ENCODE data around the gene ABCA6. TPM values are rescaled to one million over a fixed set of nuclear protein-coding genes. Genes with fewer than 3 reads are reported as not detected.

ABCA6 gene
- total and polyA plus RNA-seq, 10 of the 15 experiments (the other 5 are each of a cell fraction or from before 2014, with no cell fraction given), result 6.8 to 36.9 (median 12.6) TPM

- Histone ChIP-seq H4K20me1 (ENCODE audit: control insufficient read depth, insufficient read depth) (no peaks in the 10 kb centered on the region), H3K4me1 (ENCODE audit: control insufficient read depth, insufficient read depth, low read length) (no peaks in the 10 kb centered on the region), H3K4me2 (ENCODE audit: control insufficient read depth, insufficient read depth) (no peak overlapping the region), H3K27me3 (replicated peaks in 1 of 2; ENCODE audit: control insufficient read depth in 2 of 2, insufficient read depth in 2 of 2, low read length in 1 of 2) (no peaks in the 10 kb centered on the region), H3K4me3 (no peak overlapping the region), H3K9me3 (replicated peaks; ENCODE audit: control insufficient read depth, insufficient read depth, low read length) (no peaks in the 10 kb centered on the region), H3K36me3 (ENCODE audit: control insufficient read depth in 2 of 2, insufficient read depth in 2 of 2, low read length in 1 of 2) (no peaks in the 10 kb centered on the region), H2AFZ (ENCODE audit: control insufficient read depth, low read depth, low read length) (no peak overlapping the region), H3K27ac (ENCODE audit: control insufficient read depth, insufficient read depth) (no peak overlapping the region), H3K9ac (ENCODE audit: control insufficient read depth, insufficient read depth, low read length) (no peak overlapping the region), H3K79me2 (ENCODE audit: control insufficient read depth, insufficient read depth, low read length) (no peaks in the 10 kb centered on the region)
- intact Hi-C loops (cut with micrococcal nuclease; ENCODE audit: unreplicated experiment) (no loop called here), in situ Hi-C loops (cut with MboI) (no loop called here)
- ATAC-seq (no peak), FAIRE-seq (no peak), DNase-seq (ENCODE audit: low read depth, low spot score) (no peak)
- WGBS (ENCODE audit: insufficient coverage, insufficient replicate concordance, low lambda C conversion rate, missing lambda C conversion rate), result 41% methylated on average over 3 of the region's 3 CpGs
- RAD21 ChIA-PET (ENCODE audit: unreplicated experiment), result no interaction called here
- TF ChIP-seq TARDBP (IDR thresholded peaks at IDR 0.05; ENCODE audit: borderline replicate concordance), result no peak
- TF ChIP-seq FOXM1 (IDR thresholded peaks at IDR 0.05; ENCODE audit: low read depth, low read length), result no peak
- TF ChIP-seq, protein P1, sequence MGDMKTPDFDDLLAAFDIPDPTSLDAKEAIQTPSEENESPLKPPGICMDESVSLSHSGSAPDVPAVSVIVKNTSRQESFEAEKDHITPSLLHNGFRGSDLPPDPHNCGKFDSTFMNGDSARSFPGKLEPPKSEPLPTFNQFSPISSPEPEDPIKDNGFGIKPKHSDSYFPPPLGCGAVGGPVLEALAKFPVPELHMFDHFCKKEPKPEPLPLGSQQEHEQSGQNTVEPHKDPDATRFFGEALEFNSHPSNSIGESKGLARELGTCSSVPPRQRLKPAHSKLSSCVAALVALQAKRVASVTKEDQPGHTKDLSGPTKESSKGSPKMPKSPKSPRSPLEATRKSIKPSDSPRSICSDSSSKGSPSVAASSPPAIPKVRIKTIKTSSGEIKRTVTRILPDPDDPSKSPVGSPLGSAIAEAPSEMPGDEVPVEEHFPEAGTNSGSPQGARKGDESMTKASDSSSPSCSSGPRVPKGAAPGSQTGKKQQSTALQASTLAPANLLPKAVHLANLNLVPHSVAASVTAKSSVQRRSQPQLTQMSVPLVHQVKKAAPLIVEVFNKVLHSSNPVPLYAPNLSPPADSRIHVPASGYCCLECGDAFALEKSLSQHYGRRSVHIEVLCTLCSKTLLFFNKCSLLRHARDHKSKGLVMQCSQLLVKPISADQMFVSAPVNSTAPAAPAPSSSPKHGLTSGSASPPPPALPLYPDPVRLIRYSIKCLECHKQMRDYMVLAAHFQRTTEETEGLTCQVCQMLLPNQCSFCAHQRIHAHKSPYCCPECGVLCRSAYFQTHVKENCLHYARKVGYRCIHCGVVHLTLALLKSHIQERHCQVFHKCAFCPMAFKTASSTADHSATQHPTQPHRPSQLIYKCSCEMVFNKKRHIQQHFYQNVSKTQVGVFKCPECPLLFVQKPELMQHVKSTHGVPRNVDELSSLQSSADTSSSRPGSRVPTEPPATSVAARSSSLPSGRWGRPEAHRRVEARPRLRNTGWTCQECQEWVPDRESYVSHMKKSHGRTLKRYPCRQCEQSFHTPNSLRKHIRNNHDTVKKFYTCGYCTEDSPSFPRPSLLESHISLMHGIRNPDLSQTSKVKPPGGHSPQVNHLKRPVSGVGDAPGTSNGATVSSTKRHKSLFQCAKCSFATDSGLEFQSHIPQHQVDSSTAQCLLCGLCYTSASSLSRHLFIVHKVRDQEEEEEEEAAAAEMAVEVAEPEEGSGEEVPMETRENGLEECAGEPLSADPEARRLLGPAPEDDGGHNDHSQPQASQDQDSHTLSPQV (IDR thresholded peaks at IDR 0.05), result no peak
- no peak for TF ChIP-seq ZZZ3 (IDR thresholded peaks at IDR 0.05; ENCODE audit: control insufficient read depth, insufficient read length, low read depth)
- no peak for TF ChIP-seq BACH1 (IDR thresholded peaks at IDR 0.05; ENCODE audit: borderline replicate concordance)
- TF ChIP-seq, protein P2, sequence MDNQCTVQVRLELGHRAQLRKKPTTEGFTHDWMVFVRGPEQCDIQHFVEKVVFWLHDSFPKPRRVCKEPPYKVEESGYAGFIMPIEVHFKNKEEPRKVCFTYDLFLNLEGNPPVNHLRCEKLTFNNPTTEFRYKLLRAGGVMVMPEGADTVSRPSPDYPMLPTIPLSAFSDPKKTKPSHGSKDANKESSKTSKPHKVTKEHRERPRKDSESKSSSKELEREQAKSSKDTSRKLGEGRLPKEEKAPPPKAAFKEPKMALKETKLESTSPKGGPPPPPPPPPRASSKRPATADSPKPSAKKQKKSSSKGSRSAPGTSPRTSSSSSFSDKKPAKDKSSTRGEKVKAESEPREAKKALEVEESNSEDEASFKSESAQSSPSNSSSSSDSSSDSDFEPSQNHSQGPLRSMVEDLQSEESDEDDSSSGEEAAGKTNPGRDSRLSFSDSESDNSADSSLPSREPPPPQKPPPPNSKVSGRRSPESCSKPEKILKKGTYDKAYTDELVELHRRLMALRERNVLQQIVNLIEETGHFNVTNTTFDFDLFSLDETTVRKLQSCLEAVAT (IDR thresholded peaks at IDR 0.05), result no peak
- no peak for TF ChIP-seq EED (IDR thresholded peaks at IDR 0.05; ENCODE audit: low read depth)
- TF ChIP-seq RB1 (IDR thresholded peaks at IDR 0.05; ENCODE audit: borderline replicate concordance), result no peak
- TF ChIP-seq CTCF (IDR thresholded peaks at IDR 0.05 in 2 of 3, conservative IDR thresholded peaks at IDR 0.05 in 1 of 3; ENCODE audit: control insufficient read depth in 2 of 3, extremely low read depth in 1 of 3, insufficient read depth in 1 of 3, low read depth in 3 of 3, low read length in 3 of 3), result no peak
- TF ChIP-seq KDM1A (IDR thresholded peaks at IDR 0.05; ENCODE audit: borderline replicate concordance), result no peak
- TF ChIP-seq JUND (IDR thresholded peaks at IDR 0.05; ENCODE audit: low read depth, low read length), result no peak
- no peak for TF ChIP-seq BMI1 (IDR thresholded peaks at IDR 0.05; ENCODE audit: borderline replicate concordance)
- no TSS peak for BruUV-seq (replicated peaks)
- CTCF ChIA-PET, result no interaction called here
- POLR2A ChIA-PET, result no interaction called here
- SMC1A ChIA-PET (ENCODE audit: uncharacterized antibody, unreplicated experiment), result no interaction called here
These were observed 109.9 kb downstream of the ABCA6 start for GRCh38 chr17:69031839-69032238.
